Hepatocyte (in vitro differentiated cells): ENCODE results near the gene RPTOR.

Experiments
- CTCF ChIP-seq: fragments of 200-600 bp; sonication (generic); IDR thresholded peaks from 2 replicates; pipeline ENCODE4 v1.5.1; 2016; ENCODE audit warnings: antibody characterized with exemption, mild to moderate bottlenecking; ENCODE audit not compliant: poor library complexity
- EZH2 ChIP-seq: fragments of 200-600 bp; sonication (generic); IDR thresholded peaks from 2 replicates; pipeline ENCODE4 v1.6.1; 2016; ENCODE audit warnings: antibody characterized with exemption, mild to moderate bottlenecking, borderline replicate concordance
- EZH2phosphoT487 ChIP-seq: fragments of 200-600 bp; sonication (generic); IDR thresholded peaks from one replicate; pipeline ENCODE4 v1.6.1; 2018; ENCODE audit warnings: antibody characterized with exemption, mild to moderate bottlenecking, low read depth, moderate library complexity; ENCODE audit not compliant: unreplicated experiment, severe bottlenecking

GRCh38 chr17:80631142-80632045, 86.8 kb downstream of the RPTOR start:
- TF ChIP-seq CTCF (no peak), EZH2phosphoT487 (no peak), EZH2 (no peak)
